Prostate gland (tissue), 2 donors: ENCODE data around the gene CFAP45. TPM values are rescaled to one million over a fixed set of nuclear protein-coding genes. Genes with fewer than 3 reads are reported as not detected.
A peak's percentile ranks its signal among the peaks of the same experiment; 100 is the strongest.
"Not testable (repeated sequence)": the region's sequence is repeated elsewhere in the genome, so short reads cannot be mapped to it uniquely, and the experiment has no call there.

ENCODE experiments used
- DNase-seq: peaks from one replicate; pipeline ENCODE4 v3.0.0-alpha.2; 2019; ENCODE audit warnings: low spot score
- H3K27ac ChIP-seq, 2 donors: fragments of 200-600 bp; sonication (generic); 2 replicates each; pipeline ENCODE4 v1.5.1; 2017 to 2019
- H3K27me3 ChIP-seq: fragments of 200-600 bp; sonication (generic); replicated peaks from 2 replicates; pipeline ENCODE4 v1.5.1; 2019; ENCODE audit not compliant: insufficient read depth
- H3K36me3 ChIP-seq, 2 donors: fragments of 200-600 bp; sonication (generic); 1 replicate in 1 of 2; 2 replicates in 1 of 2; pipeline versions ENCODE4 v1.5.1 to v1.8.1; 2017 to 2019
- H3K4me1 ChIP-seq: fragments of 200-600 bp; sonication (generic); replicated peaks from 2 replicates; pipeline ENCODE4 v1.5.1; 2019
- H3K4me3 ChIP-seq, 2 donors: fragments of 200-600 bp; sonication (generic); 2 replicates each; pipeline ENCODE4 v1.5.1; 2017 to 2019
- H3K9me3 ChIP-seq: fragments of 200-600 bp; sonication (generic); 2 replicates; pipeline ENCODE4 v1.5.1; 2017
- POLR2A ChIP-seq: fragments of 450-650 bp; IDR thresholded peaks from one replicate; pipeline ENCODE4 v1.6.1; 2016; ENCODE audit warnings: antibody characterized with exemption, mild to moderate bottlenecking
- POLR2AphosphoS5 ChIP-seq: sonication (generic); formaldehyde crosslinking; IDR thresholded peaks from one replicate; pipeline ENCODE4 v1.6.1; 2017; ENCODE audit warnings: antibody characterized with exemption
- WGBS: methylation state at CpG from one replicate; pipeline ENCODE4 v1.1.5; 2018; 5-methylcytosine and 5-hydroxymethylcytosine counted together
- intact Hi-C: fragments of 100-400 bp; cut with DNase I; formaldehyde crosslinking; loops from one replicate; pipeline ENCODE4 v1.14.2; 2022
- total RNA-seq, 2 donors: library from RNA; depleted of rRNA; stranded (reverse); fragments of >200 nt; gene quantifications; one replicate each; pipeline ENCODE4 v1.1.0, GENCODE V29; 2016
- TF ChIP-seq, protein P1 (sequence below), 4 experiments: fragments of 200-600 bp in 2 of 4; fragments of 450-650 bp in 2 of 4; sonication (generic) in 2 of 4; IDR thresholded peaks; 1 replicate in 3 of 4; 2 replicates in 1 of 4; pipeline ENCODE4 v1.5.1; 2016 to 2019; ENCODE audit warnings: antibody characterized with exemption in 4 of 4, mild to moderate bottlenecking in 2 of 4, moderate library complexity in 2 of 4

Gene CFAP45
- total RNA-seq, 2 donors from 2014 or later, result 2.6 TPM; not detected in 1

DNA sequence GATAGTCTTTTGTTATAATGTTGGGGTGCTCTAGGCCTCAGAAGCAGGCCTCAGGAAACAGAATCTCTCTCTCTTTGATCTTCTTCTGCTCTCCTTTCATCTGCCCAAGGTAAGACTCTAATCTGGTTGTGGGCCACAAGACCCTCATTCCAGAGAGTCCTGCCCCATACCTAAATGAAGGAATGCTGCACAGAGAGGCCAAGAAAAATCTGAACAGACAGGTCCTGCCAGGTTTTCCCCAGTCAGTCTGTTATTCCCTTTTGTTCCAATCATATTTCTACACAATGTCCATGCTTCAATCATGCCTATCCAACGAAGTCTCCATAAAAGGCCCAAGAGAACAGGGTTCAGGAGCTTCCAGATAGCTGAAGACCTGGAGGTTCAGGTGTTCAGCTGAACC, 7.0 kb upstream of the CFAP45 start:
- Histone ChIP-seq H3K27me3 (no peaks in the 10 kb centered on the region), H3K27ac (no peak overlapping the region), H3K9me3 (no peaks in the 10 kb centered on the region), H3K4me1 (no peaks in the 10 kb centered on the region), H3K4me3 (no peak overlapping the region), H3K36me3 (no peaks in the 10 kb centered on the region)
- TF ChIP-seq POLR2A, result no peak
- TF ChIP-seq POLR2AphosphoS5, result no peak
- TF ChIP-seq, protein P1, sequence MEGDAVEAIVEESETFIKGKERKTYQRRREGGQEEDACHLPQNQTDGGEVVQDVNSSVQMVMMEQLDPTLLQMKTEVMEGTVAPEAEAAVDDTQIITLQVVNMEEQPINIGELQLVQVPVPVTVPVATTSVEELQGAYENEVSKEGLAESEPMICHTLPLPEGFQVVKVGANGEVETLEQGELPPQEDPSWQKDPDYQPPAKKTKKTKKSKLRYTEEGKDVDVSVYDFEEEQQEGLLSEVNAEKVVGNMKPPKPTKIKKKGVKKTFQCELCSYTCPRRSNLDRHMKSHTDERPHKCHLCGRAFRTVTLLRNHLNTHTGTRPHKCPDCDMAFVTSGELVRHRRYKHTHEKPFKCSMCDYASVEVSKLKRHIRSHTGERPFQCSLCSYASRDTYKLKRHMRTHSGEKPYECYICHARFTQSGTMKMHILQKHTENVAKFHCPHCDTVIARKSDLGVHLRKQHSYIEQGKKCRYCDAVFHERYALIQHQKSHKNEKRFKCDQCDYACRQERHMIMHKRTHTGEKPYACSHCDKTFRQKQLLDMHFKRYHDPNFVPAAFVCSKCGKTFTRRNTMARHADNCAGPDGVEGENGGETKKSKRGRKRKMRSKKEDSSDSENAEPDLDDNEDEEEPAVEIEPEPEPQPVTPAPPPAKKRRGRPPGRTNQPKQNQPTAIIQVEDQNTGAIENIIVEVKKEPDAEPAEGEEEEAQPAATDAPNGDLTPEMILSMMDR (IDR thresholded peaks at IDR 0.05), result no peak
- no peak for DNase-seq
- intact Hi-C loops, result no loop called here
- WGBS, result 58% methylated on average over 1 of the region's 1 CpG

DNA sequence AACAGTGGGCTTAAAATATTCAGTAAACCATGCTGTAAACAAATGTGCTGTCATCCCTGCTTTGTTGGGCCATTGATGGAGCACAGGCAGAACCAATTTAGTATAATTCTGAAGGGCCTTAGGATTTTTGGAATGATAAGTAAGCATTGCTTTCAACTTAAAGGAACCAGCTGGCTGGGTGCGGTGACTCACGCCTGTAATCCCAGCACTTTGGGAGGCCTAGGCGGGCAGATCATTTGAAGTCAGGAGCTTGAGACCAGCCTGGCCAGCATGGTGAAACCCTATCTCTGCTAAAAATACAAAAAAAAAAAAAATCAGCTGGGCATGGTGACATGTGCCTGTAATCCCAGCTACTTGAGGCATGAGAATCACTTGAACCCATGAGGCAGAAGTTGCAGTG, 4.1 kb upstream of the CFAP45 start:
- WGBS, result 86% methylated on average over 3 of the region's 3 CpGs
- H3K4me3 ChIP-seq, DNase-seq, H3K27me3 ChIP-seq, H3K27ac ChIP-seq, H3K36me3 ChIP-seq, H3K4me1 ChIP-seq, H3K9me3 ChIP-seq, intact Hi-C loops: not testable (repeated sequence)

DNA sequence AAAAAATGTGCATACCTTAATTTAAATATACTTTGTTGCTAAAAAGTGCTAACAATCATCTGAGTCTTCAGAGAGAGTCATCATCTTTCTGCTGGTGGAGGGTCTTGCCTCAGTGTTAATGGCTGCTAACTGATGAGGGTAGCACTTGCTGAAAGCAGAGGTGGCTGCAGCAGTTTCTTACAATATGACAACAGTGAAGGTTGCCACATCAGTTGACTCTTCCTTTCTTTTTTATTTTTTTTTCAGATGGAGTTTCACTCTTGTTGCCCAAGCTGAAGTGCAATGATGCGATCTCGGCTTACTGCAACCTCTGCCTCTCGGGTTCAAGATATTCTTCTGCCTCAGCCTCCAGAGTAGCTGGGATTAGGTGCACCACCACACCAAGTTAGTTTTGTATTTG, 2.6 kb upstream of the CFAP45 start:
- WGBS, result 97% methylated on average over 3 of the region's 3 CpGs
- no peaks in the 10 kb centered on the region for H3K9me3 ChIP-seq
- no peak for DNase-seq
- TF ChIP-seq, protein P1 (IDR thresholded peaks at IDR 0.05), result no peak
- TF ChIP-seq POLR2A, result no peak
- no peak for TF ChIP-seq POLR2AphosphoS5
- peaks cover 8% of the 10 kb centered on the region for H3K4me1 ChIP-seq
- no peak overlapping the region for H3K27ac ChIP-seq
- intact Hi-C loops, result no loop called here
- H3K4me3 ChIP-seq, result no peak overlapping the region
- H3K36me3 ChIP-seq, result no peaks in the 10 kb centered on the region
- no peaks in the 10 kb centered on the region for H3K27me3 ChIP-seq

DNA sequence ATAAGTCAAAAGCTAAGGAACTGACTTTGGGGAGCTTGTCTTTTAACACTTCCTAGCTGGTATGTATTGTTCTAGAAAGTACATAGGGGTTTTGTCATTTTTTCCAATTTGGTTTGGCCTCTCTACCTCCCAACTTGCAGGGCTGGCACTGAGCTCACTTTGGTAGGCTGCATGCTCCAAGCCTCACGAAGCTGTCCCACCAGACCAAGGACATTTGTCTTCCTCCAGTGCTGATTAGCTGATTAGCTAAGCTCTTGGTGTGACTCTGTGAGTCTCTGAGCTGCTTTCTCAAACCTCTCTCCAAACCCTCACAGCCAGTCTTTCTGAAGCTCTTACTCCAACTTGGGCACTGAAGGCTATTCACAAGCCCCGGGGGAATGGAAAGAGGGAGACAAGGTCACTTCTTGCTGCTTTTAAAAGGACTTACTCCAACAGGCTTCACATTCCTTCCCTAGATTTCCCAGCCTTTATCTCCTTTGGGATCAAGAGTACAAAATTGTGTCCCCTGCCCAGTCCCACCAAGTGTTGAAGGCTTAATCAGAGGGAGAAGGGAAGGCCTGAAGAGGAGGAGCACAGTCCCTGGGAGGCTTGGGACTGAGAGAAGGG, 893 bp upstream of the CFAP45 start:
- Histone ChIP-seq H3K27me3 (no peaks in the 10 kb centered on the region), H3K27ac (peak overlapping the region; percentile 67 to 81), H3K36me3 (no peaks in the 10 kb centered on the region), H3K4me3 (no peak overlapping the region), H3K9me3 (no peaks in the 10 kb centered on the region), H3K4me1 (peaks cover 8% of the 10 kb centered on the region)
- intact Hi-C loops, result no loop called here
- TF ChIP-seq, protein P1 (IDR thresholded peaks at IDR 0.05), result no peak
- 61% methylated on average over 2 of the region's 2 CpGs for WGBS
- no peak for DNase-seq

DNA sequence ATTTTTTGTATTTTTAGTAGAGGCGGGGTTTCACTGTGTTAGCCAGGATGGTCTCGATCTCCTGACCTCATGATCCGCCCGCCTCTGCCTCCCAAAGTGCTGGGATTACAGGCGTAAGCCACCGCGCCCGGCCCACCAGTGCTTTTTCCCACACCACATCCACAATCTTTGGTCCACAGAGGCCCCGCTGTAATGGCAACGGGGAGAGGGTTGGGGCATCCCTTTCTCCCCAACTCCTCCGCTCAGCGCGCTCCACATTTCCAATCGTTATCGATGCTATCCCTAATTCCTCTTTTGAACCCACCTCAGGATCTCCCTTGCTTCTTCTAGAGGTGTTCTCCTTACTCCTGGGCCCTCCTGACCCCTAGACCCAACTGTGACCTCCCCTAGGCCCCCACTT, 331 bp downstream of the CFAP45 start:
- DNase-seq, H3K27me3 ChIP-seq, H3K4me1 ChIP-seq, H3K36me3 ChIP-seq, intact Hi-C loops, H3K9me3 ChIP-seq: not testable (repeated sequence)
- WGBS, result 93% methylated on average over 14 of the region's 15 CpGs
- peak overlapping the region; percentile 67 to 81 for H3K27ac ChIP-seq
- peak overlapping the region in 1 of 2 donors; percentile 19 for H3K4me3 ChIP-seq

DNA sequence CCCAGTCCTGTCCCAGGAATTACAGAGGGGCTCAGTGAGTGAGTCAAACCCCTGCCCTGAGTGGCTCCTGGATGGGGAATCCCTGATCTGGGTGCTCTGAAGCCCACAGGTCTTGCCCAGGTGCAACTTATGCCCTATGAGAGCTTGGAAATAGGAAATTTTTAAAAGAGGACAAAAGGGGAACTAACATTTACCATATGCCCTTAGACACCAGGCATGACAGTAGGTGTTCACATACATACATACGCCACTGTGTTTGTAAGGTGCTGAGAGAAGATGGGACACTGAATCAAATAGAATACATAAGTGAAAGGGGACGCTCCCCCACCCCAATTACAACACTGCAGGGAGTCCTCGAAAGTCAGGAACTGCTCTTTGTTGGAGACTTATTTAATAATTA, 1.4 kb downstream of the CFAP45 start:
- no peak for DNase-seq
- Histone ChIP-seq H3K4me3 (no peak overlapping the region), H3K27me3 (no peaks in the 10 kb centered on the region), H3K36me3 (no peaks in the 10 kb centered on the region), H3K4me1 (peaks cover 8% of the 10 kb centered on the region), H3K9me3 (no peaks in the 10 kb centered on the region), H3K27ac (no peak overlapping the region)
- intact Hi-C loops, result no loop called here
- no peak for TF ChIP-seq POLR2AphosphoS5
- TF ChIP-seq, protein P1 (IDR thresholded peaks at IDR 0.05), result no peak
- TF ChIP-seq POLR2A, result no peak
- 93% methylated on average over 3 of the region's 3 CpGs for WGBS
